Activated gamma-delta T cell treated with anti-CD3 and anti-CD28 coated beads, Interleukin-2, amount 50 U/mL, for 16 hours (primary cell): ENCODE data around the gene ABHD17A.

Experiments used
- DNase-seq: peaks from one replicate; pipeline ENCODE4 v3.0.0-alpha.2; 2020; ENCODE audit warnings: low read depth

ABHD17A gene

DNA sequence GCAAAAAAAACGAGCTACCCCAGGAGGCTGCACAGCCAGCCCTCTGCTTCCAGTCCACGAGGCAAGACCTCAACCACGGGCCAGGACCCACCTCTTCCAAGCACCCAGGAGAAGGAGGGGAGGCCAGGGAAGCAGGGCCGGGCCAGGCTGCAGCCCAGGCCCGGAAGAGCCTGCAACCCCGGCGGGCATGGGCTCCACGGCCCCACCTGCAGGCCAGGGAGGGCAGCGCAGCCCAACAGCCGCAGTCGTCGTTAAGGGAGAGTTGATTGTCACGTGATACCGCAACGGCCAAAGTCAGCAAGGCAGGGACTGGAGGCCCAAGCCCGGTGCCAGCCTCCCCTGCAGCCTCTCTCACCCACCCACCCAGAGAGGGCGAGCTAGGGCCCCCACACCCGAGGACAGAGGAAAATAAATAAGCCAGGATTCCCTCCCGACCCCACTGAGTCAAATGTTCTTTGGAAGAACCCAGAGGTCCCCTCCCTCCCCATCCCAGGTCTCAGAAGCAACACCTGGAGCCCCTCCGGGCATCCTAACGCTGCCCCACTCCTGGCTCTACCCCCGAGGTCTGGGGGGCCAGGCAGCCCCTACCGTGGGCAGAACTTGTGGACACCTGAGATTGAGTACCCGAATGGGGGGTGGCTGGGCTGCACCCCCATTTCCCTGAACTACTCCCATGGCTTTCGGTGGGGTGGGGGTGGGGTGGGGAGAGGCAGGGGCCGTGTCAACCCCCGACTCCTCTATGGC is 31.8 kb downstream of the ABHD17A start:
- DNase-seq = peak; percentile 62

- DNase-seq = no peak
Observed at GRCh38 chr19:1852581-1853128, 32.6 kb downstream of the ABHD17A start.

DNA sequence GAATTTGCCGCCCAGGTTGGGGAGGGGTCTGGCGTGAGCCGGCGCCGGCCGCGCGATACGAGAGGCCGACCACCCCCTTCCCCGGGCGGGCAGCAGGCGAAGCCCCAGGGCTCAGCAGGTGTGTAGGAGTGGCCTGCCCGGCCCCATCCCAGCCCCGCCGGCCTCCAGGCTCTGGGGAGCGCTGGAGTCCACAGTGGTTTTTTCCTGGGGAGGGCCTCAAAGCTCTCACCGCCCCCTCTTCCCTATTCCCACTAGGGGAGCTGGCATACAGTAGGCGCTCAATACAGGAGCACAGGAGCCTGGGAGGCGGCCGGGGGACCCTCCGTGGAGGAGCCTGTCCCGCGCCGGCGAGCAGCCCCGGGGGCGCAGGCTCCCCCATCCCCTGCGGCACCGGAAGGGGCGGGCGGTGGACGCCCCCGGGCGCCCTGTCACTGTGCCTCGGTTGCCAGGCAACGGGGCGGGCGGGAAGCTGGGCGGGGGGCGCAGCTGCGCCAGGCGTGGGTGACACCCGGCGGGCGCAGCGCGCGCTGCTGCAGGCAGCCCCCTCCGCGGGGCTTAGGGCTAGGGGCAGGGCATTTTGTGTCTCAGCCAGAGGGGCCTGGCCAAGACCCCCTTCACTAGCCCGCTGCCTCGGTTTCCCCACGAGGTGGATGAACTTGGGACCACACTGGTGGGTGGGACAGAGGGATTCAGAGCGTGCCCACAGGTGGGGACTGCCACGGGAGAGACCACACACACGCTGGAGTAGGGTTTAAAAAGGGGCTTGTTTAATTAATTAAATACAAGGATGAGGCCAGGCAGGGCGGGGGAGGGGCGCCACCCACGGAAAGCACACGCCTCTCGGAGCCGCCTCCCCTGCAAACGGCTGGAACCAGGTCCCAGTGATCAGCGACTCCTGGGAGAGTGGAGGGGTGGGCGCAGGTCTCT is 33.4 kb downstream of the ABHD17A start:
- DNase-seq = no peak

DNA sequence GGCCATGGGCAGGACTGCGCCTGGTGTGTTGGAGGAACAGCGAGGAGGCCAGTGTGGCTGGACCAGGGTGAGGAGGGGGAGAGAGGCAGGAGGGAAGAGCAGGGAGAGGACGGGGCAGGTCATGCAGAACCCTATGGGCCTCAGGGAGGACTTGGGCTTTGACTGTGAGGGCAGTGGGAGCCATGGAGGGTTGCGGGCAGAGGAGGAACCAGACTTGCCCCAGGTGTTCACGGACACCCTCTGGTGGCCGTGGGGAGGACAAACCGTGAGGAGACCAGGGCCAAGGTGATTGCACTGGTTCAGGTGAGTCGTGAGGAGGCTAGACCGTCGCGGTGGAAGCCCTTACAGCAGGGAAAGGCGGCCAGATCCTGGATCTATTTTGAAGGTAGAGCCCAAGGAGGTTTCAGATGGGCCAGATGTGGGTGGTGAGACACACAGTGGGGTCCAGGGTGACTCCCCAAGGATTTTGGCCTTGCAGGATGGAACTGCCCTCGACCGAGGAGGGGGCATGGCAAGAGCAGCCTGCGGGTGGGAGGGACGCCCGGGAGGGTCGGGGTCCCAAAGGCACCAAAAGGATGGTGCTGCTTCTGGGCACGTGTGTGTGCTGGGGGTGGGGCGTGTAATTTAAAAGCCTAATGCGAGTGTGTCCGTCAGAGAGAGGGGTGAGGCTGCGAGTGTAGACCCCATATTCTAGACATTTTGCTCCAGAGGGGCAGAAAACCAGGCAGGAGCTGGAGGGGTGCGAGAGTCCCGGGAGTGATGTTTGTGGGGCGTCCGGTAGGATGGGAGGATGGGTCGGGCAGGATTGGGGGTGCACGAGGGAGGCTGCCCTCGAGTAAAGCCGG is 34.3 kb downstream of the ABHD17A start:
- no peak for DNase-seq

DNA sequence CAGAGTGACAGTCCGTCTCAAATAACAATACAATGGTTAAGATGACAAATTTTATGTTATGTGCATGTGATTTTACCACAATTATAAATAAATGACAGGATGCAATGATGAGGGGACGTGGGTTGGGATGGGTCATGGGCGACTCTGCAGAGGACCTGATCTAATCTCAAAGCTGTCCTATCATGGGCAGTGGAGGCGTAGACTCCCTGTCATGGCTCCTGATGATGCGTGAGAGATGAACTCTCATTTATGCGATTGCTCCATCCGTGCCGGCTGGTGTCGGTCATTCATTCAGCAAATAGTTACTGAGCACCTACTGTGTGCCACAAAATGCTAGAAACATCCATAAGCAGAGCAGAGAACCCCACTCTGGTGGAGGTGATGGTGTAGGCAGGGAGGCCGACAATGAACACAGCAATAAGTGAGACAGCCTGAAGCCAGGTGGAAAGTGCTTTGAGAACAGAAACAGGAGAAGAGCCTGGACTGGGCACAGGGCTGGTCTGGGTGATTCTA is 35.4 kb downstream of the ABHD17A start:
- DNase-seq = no peak

DNA sequence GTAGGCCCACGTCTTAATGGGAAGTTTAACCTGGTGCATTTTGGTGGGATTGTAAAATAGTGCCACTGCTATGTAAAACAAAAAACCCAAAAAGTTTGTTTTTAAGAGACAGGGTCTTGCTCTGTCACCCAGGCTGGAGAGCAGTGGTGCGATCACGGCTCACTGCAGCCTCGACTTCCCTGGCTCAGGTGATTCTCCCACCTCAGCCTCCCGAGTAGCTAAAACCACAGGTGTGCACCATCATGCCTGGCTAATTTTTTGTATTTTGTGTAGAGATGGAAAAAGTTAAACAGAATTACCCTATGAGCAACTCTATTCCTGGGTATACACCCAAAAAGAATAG is 36.2 kb downstream of the ABHD17A start:
- DNase-seq = no peak

DNA sequence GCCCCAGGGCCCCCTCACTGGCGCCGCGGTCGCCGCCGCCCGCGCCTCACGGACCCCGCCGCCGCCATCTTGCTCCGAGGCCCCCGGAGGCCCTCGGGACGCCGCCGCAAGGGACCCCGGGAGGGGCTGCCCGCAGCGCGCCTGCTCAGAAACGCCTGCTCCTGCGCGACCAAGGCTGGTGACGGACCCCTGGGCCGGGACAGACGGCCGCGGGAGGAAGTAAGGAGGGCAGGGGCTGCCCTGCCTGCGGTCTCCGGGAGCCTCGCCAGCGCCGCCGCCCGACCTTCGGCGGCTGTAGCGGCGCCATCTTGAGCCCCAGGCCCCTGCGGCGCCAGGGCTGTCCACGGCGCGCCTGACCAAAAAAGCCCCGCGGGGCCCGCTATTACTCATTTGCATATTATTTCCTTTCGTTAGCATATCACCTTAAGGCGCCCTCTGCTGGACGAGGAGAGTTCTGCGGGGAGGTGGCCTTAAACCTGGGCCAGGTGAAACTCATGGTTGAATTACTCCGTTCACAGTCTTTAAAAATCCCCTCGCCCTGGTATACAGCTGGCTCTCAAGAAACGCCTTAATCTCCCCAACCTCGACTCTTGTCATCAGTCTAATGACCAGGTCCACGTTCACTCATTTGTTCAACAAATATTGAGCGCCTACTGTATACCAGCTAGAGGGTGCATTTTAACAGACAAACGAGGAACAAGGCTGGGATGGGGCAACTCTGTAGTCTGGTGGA is 36.7 kb downstream of the ABHD17A start, which contains the start of gene REXO1:
REXO1 (minus strand) TSS at position 85 of the 733 bp plus-strand sequence. CDS start 125 bp downstream, outside the sequence.
- peak; percentile 99 for DNase-seq

- no peak for DNase-seq
Observed at GRCh38 chr19:1847684-1848398, 37.5 kb downstream of the ABHD17A start.

- no peak for DNase-seq
Observed at GRCh38 chr19:1847348-1847683, 38.0 kb downstream of the ABHD17A start.

- no peak for DNase-seq
Observed at GRCh38 chr19:1846517-1847204, 38.6 kb downstream of the ABHD17A start.

GRCh38 chr19:1845642-1846041 is 39.7 kb downstream of the ABHD17A start:
- no peak for DNase-seq

- no peak for DNase-seq
Observed at GRCh38 chr19:1845125-1845515, 40.2 kb downstream of the ABHD17A start.

GRCh38 chr19:1844513-1845124 is 40.7 kb downstream of the ABHD17A start:
- no peak for DNase-seq

- no peak for DNase-seq
Observed at GRCh38 chr19:1843646-1844394, 41.5 kb downstream of the ABHD17A start.

- no peak for DNase-seq
Observed at GRCh38 chr19:1843116-1843515, 42.2 kb downstream of the ABHD17A start.

GRCh38 chr19:1841209-1841924 is 43.9 kb downstream of the ABHD17A start:
- no peak for DNase-seq

- no peak for DNase-seq
Observed at GRCh38 chr19:1840541-1841115, 44.7 kb downstream of the ABHD17A start.
